Stimulated activated CD8-positive, alpha-beta memory T cell treated with anti-CD3 and anti-CD28 coated beads, Interleukin-12 subunit alpha, Interleukin-12 subunit beta, amount 100 ng/mL, for 24 hours (primary cell): ENCODE data around the gene EID3.
"Not testable (repeated sequence)": the region's sequence is repeated elsewhere in the genome, so short reads cannot be mapped to it uniquely, and the experiment has no call there.

Source experiments
- DNase-seq: peaks from one replicate; pipeline ENCODE4 v3.0.0-alpha.2; 2020; ENCODE audit errors: extremely low read depth

The EID3 gene

GRCh38 chr12:104303538-104304151 is at the start of gene EID3:
EID3 (plus strand) TSS chr12:104303739; CDS start chr12:104303935, 196 bp downstream.
- DNase-seq, result peak; percentile 81

- no peak for DNase-seq
Observed at GRCh38 chr12:104257913-104258472, 45.5 kb upstream of the EID3 start.

GRCh38 chr12:104258476-104259067 is 45.0 kb upstream of the EID3 start:
- DNase-seq, result no peak

DNA sequence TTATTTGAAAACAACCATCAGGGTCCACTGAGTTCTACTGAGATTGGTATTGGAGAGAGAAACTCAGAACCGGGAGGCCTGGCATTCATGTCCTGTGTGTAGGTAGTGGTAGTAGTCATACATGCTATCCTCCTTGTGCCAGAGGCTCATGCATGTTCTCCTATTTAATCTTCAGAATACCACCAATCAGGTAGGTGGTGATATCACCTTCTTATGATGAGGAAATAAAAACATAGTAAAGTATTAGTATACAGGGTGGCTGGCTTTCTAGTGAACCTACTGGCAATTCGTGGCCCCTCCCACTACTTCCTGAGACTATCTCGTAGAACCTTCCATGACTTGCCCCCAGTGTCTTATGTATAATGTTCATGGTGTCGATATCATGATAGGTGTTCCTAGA is 40.5 kb upstream of the EID3 start:
- DNase-seq, result no peak

DNA sequence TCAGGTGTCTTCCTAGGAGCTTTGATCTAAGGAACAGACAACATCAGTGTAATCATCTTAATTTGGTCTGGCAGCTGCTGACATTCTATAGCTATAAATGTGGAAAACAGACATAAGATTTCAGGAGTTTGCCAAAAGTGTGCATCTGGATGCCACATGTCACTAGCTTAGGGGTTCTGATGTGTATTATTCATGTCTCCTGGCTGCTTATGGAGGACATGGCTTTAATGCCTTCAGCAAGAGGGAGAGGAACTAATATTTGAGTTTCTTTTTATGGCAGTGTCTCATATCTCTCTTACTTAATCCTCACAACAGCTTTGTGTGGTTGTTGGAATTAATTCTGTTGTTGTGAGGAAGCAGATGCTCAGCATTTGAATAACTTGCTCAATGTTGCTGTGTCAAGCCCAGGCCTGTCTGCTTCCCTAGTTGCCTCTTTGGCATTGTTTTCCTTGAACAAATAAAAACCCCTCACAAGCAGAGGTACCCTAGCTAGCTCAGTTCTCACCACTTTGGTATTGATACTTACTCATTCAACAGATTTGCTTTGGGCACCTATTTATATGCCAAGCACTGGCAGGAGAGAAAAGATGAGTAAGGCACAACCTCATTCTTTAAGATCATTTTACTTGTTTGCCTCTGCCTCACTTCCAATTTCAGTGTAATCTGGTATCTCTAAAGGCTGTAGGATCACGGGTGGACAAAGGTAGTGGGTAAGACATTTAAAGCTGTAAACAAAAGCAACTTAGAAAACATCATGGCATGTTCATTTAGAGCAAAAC is 39.8 kb upstream of the EID3 start:
- no peak for DNase-seq

GRCh38 chr12:104265436-104265835 is 38.1 kb upstream of the EID3 start:
- DNase-seq, result not testable (repeated sequence)

DNA sequence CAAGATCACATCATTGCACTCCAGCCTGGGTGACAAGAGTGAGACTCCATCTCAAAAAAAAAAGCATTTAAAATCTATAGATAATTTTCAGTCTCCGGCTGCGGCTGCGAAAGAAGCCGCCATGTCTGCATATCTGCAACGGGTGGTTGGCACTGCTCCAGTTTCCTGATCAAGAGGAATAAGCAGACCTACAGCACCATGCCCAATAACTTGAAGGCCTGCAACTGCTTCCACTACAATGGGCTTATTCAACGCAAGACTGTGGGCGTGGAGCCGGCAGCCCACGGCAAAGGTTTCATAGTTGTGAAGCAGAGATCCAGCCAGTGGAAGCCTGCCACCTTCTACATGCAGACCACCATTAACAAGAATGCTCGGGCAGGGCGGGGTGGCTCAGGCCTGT is 30.6 kb upstream of the EID3 start:
- no peak for DNase-seq

GRCh38 chr12:104273503-104273902 is 30.0 kb upstream of the EID3 start:
- DNase-seq, result no peak

DNA sequence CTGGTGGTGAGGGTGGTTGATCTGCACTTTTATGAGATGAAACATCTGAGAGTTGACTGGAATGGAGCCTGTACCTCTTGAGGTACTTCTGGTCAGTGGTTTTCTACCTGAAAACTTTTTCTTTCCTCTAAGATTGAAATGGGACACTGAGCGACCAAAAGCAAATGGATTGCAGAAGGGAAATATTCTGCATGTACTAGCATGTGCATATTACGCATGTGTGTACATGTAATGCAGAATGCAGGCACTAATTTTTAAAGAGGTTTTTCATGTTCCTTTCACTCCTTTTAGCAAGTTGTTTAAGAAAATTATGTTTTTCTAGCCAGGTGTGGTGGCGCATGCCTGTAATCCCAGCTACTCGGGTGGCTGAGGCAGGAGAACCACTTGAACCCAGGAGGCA is 28.7 kb upstream of the EID3 start:
- no peak for DNase-seq

- no peak for DNase-seq
Observed at GRCh38 chr12:104275689-104276088, 27.9 kb upstream of the EID3 start.

DNA sequence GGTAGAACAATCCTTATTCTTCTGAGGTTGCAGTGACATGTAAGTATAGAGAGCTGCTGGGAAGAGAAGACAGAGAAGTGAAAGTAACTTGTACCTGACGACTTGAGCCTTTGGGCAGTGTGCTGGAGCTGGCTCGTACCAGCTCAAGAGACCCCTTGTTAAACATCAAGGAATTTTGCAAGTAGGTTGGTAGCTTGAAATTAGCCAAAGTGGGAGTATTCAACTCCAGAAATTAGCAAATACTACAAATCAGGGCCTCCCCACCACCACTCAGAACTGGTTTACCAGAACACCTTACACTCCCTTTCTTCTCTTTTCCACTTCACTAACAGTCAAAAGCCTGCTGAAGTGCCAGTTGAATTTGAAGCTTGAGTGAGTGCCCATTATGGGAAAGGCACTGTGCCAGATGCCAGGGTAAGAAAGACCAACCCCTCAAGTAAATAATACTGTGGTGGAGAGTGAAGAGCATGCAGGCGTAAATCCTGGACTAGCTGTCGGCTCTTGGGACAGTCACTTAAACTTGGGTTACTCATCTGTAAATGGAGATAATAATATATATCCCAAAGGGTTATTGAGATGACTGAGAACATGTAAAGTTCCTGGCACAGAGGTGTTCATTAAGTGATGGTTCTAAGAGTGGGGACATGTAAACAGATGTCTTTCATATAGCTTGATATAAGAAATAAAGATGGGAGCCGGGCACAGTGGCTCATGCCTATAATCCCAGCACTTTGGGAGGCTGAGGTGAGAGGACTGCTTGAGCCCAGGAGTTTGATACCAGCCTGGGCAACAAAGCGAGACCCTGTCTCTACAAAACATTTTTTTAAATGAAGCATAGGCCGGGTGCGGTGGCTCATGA is 27.0 kb upstream of the EID3 start:
- no peak for DNase-seq

DNA sequence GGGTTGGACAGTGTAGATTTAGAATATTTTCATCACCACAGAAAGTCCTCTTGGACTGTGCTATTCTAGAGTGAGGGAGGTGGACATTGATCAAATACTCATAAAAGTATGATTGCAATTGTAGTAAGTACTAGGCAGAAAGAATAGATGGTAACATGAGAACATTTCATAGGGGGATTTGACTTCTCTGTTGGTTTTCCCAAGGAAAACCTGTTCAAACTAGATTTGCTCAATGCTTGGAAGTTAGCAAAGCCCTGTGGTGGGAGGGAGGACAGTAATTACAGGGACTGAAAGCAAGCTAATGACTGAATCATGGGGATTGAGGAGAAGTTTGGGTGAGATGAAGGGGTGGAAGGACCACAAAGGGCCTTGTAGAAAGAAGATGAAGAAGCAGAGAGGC is 24.4 kb upstream of the EID3 start:
- no peak for DNase-seq

DNA sequence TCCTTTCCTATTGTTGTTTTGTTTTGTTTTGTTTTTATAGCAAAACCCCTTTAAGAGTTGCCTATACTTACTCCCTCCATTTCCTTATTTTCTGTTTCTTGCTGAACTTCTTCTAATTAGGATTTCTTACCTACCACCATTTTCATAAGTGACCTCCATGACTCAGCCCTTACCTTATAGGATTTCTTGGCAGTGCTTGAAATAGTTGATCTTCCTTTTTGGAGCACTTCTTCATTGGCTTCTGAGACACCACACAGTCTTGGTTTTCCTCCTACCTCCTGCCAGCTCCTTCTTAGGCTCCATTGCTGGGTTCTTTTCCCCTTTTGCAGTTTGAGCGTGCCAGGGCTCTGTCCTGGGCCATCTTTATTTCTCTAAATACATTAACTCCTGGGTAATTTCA is 23.4 kb upstream of the EID3 start:
- no peak for DNase-seq

GRCh38 chr12:104280717-104281458 is 22.7 kb upstream of the EID3 start:
- no peak for DNase-seq

DNA sequence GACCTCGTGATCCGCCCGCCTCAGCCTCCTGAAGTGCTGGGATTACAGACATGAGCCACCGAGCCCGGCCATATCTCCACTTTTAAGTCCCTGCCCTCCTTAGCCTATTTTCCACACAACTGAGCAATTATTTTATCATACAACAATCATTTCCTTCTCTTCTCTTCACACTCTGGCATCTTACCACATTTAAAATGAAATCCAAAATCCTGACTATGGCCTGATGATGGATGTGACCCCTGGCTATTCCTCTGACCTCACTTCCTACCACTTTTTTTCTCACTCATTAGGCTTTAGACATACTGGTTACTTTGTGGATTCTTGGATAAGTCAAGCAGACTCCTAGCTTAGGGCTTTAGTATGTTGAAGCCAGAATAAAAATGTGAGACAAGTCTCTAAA is 21.9 kb upstream of the EID3 start:
- no peak for DNase-seq

GRCh38 chr12:104282109-104282508 is 21.4 kb upstream of the EID3 start:
- no peak for DNase-seq

DNA sequence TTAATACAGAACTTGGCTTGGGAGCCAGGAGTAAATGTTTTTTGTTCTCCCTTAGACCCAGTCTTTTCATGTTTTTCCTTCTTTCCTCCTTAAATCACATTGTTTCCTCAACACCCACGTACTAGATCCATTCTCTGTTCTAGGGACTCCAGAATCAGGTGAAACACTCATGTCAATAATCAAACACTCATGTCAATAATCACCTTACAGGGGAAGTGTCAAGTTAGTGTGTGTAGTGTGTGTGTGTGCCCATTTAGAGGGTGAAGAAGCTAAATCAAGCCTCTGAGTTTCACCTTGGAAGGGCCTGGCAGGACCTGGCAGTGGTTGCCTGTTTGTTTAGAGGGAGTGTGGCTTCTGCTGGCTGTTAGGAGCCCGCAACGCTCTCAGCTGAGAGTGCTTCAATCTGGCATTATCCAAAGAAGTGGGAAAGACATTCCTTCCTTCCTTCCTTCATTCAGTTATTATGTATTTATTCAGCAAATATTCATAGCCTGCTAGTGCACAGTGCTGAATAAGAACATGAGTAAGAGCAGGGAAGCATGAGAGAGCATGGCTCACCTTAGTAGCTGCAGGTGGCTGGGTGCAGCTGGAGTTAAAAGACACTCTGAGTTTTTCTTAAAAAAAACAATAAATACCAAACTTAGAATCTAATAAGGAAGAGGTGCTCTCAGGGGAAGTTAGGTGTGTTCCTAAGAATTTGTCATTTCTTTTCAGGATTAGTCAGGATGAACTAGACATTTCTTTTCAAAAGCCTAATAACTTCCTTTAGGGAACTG is 17.6 kb upstream of the EID3 start:
- no peak for DNase-seq

DNA sequence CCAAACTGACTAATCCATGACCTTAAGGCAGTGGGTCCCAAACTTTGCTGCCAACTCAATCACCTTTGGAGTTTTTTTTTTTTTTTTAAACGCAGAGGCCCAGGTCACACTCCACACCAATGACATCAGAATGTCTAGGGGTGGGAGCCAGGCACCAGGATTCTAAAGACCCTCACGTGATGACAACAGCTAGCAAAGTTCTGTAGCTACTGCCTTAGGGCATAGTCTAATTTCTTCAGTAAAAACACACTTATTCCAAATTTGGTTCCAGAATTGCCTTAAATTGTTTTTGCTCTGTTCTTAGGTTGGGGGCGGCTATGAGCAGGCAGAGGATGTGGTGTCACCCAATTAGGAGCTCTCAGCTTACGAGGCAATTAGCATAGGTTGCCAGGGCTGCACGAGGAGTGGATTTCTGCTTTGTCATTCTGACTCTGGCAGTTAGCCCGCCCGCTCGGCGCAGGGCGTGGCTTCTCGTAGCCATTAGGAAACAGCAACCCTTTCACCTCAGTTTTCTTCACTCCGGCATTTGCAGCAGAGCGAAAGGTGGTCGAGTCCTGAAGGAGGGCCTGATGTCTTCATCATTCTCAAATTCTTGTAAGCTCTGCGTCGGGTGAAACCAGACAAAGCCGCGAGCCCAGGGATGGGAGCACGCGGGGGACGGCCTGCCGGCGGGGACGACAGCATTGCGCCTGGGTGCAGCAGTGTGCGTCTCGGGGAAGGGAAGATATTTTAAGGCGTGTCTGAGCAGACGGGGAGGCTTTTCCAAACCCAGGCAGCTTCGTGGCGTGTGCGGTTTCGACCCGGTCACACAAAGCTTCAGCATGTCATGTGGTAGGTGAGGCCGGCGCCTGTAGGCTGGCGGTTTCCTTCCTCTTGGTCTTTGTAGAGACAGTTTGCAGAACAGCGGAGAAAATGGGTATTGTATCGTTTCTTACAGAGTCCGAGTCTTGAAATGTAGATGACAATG is 16.7 kb upstream of the EID3 start:
- DNase-seq, result peak; percentile 67

- peak; percentile 68 for DNase-seq
Observed at GRCh38 chr12:104288635-104289274, 14.8 kb upstream of the EID3 start.
